ENCODE data around the gene RNF182. TPM values are rescaled to one million over a fixed set of nuclear protein-coding genes. Genes with fewer than 3 reads are reported as not detected.

Gene RNF182
- total RNA-seq, 1 donor from 2014 or later: not detected

GRCh38 chr6:13986700-13987399 lies 62.1 kb downstream of the RNF182 start:
- Histone ChIP-seq H3K27me3 (ENCODE audit: control insufficient read depth, insufficient read depth, low read length) (peaks cover 2% of the 10 kb centered on the region), H3K4me3 (ENCODE audit: low read depth, low read length) (no peak overlapping the region), H3K36me3 (ENCODE audit: control insufficient read depth, insufficient read depth, low read length) (no peaks in the 10 kb centered on the region)
- FAIRE-seq (no peak), DNase-seq (ENCODE audit: low read depth) (no peak)
- TF ChIP-seq CTCF (IDR thresholded peaks at IDR 0.05; ENCODE audit: insufficient read depth, low read length, severe bottlenecking): no peak

- FAIRE-seq (peak; percentile 40), DNase-seq (ENCODE audit: low read depth) (no peak)
- Histone ChIP-seq H3K27me3 (ENCODE audit: control insufficient read depth, insufficient read depth, low read length) (peaks cover 2% of the 10 kb centered on the region), H3K4me3 (ENCODE audit: low read depth, low read length) (no peak overlapping the region), H3K36me3 (ENCODE audit: control insufficient read depth, insufficient read depth, low read length) (no peaks in the 10 kb centered on the region)
- no peak for TF ChIP-seq CTCF (IDR thresholded peaks at IDR 0.05; ENCODE audit: insufficient read depth, low read length, severe bottlenecking)
Observed at GRCh38 chr6:13987400-13987865, 62.7 kb downstream of the RNF182 start.

- no peak for TF ChIP-seq CTCF (IDR thresholded peaks at IDR 0.05; ENCODE audit: insufficient read depth, low read length, severe bottlenecking)
- no peak for DNase-seq (ENCODE audit: low read depth)
- FAIRE-seq: no peak
- H3K27me3 ChIP-seq (ENCODE audit: control insufficient read depth, insufficient read depth, low read length): peaks cover 2% of the 10 kb centered on the region
- no peak overlapping the region for H3K4me3 ChIP-seq (ENCODE audit: low read depth, low read length)
- H3K36me3 ChIP-seq (ENCODE audit: control insufficient read depth, insufficient read depth, low read length): no peaks in the 10 kb centered on the region
Observed at GRCh38 chr6:13988049-13988738, 63.4 kb downstream of the RNF182 start.

GRCh38 chr6:13988908-13989307 lies 64.2 kb downstream of the RNF182 start:
- FAIRE-seq (no peak), DNase-seq (ENCODE audit: low read depth) (no peak)
- Histone ChIP-seq H3K36me3 (ENCODE audit: control insufficient read depth, insufficient read depth, low read length) (no peaks in the 10 kb centered on the region), H3K4me3 (ENCODE audit: low read depth, low read length) (no peak overlapping the region), H3K27me3 (ENCODE audit: control insufficient read depth, insufficient read depth, low read length) (peaks cover 5% of the 10 kb centered on the region)
- no peak for TF ChIP-seq CTCF (IDR thresholded peaks at IDR 0.05; ENCODE audit: insufficient read depth, low read length, severe bottlenecking)

- Histone ChIP-seq H3K4me3 (ENCODE audit: low read depth, low read length) (no peak overlapping the region), H3K36me3 (ENCODE audit: control insufficient read depth, insufficient read depth, low read length) (no peaks in the 10 kb centered on the region), H3K27me3 (ENCODE audit: control insufficient read depth, insufficient read depth, low read length) (peaks cover 5% of the 10 kb centered on the region)
- DNase-seq (ENCODE audit: low read depth) (no peak), FAIRE-seq (no peak)
- TF ChIP-seq CTCF (IDR thresholded peaks at IDR 0.05; ENCODE audit: insufficient read depth, low read length, severe bottlenecking): no peak
Observed at GRCh38 chr6:13989496-13990144, 64.9 kb downstream of the RNF182 start.
